BE2C (cell line): Measurements from ENCODE around the gene CNTLN.

Experiments used
- DNase-seq: peaks from one replicate; pipeline ENCODE4 v3.0.0-alpha.2; 2020
- H3K27me3 ChIP-seq: fragments of 250-450 bp; sonication (Bioruptor Pico); 2 replicates; pipeline ENCODE4 v1.5.1; 2020; ENCODE audit warnings: mild to moderate bottlenecking
- H3K36me3 ChIP-seq: fragments of 250-450 bp; sonication (Bioruptor Pico); 2 replicates; pipeline ENCODE4 v1.5.1; 2020; ENCODE audit warnings: mild to moderate bottlenecking
- H3K4me1 ChIP-seq: fragments of 250-450 bp; sonication (Bioruptor Pico); 2 replicates; pipeline ENCODE4 v1.5.1; 2020
- H3K4me3 ChIP-seq: 2 replicates; pipeline ENCODE4 v1.5.1; 2011; ENCODE audit warnings: low read depth, low read length
- H3K9me3 ChIP-seq: fragments of 250-450 bp; sonication (Bioruptor Pico); 2 replicates; pipeline ENCODE4 v1.5.1; 2020
- TF ChIP-seq, protein P1 (sequence below): IDR thresholded peaks from 2 replicates; pipeline ENCODE4 v1.5.1; 2012; ENCODE audit warnings: mild to moderate bottlenecking, low read depth, low read length

CNTLN gene

DNA sequence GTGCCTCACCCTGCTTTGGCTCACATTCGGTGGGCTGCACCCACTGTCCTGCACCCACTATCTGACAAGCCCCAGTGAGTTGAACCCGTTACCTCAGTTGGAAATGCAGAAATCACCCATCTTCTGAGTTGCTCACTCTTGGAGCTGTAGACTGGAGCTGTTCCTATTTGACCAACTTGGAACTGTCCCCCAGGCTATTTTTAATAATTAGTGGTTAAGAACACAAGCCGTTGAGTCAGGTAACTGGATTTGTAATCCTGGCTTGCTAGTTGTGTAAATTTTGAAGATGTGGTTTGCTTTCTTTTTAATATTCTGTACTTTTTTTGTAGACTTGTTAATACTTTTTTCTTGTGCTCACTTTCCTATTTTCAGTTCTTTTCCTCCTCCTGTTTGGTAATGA is 81.2 kb downstream of the CNTLN start:
- H3K4me3 ChIP-seq, result no peak overlapping the region
- no peak for DNase-seq

DNA sequence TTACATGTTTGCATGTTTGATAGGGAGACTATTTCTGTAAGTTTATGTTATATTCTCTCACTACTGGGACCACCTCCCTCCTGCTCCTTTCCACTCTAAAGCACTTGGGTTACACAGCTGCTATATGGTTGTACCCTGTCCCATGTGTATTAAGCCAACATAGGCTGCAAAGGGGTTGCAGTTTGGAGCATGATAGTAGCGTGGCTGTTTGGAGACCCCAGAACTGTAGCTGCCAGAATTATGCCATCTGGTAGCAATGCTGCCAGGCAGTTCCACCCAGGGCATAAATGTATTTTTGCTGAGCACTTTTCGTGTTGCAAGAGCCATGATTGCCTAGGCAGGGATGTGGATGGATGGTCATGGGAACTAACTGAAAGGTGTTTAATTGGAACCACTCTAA is 81.8 kb downstream of the CNTLN start:
- H3K9me3 ChIP-seq, result 0 out of 2 replicates have a peak, but pooled peaks cover 2% of the 10 kb centered on the region
- no peaks in the 10 kb centered on the region for H3K27me3 ChIP-seq
- no peak overlapping the region for H3K4me3 ChIP-seq
- TF ChIP-seq, protein P1, sequence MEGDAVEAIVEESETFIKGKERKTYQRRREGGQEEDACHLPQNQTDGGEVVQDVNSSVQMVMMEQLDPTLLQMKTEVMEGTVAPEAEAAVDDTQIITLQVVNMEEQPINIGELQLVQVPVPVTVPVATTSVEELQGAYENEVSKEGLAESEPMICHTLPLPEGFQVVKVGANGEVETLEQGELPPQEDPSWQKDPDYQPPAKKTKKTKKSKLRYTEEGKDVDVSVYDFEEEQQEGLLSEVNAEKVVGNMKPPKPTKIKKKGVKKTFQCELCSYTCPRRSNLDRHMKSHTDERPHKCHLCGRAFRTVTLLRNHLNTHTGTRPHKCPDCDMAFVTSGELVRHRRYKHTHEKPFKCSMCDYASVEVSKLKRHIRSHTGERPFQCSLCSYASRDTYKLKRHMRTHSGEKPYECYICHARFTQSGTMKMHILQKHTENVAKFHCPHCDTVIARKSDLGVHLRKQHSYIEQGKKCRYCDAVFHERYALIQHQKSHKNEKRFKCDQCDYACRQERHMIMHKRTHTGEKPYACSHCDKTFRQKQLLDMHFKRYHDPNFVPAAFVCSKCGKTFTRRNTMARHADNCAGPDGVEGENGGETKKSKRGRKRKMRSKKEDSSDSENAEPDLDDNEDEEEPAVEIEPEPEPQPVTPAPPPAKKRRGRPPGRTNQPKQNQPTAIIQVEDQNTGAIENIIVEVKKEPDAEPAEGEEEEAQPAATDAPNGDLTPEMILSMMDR, result no peak
- no peak for DNase-seq
- H3K36me3 ChIP-seq, result no peaks in the 10 kb centered on the region
- H3K4me1 ChIP-seq, result peaks cover 4% of the 10 kb centered on the region

More for the DNA sequence above, 81.2 kb downstream of the CNTLN start:
- Histone ChIP-seq H3K9me3 (0 out of 2 replicates have a peak, but pooled peaks cover 2% of the 10 kb centered on the region), H3K27me3 (no peaks in the 10 kb centered on the region), H3K36me3 (no peaks in the 10 kb centered on the region), H3K4me1 (peaks cover 4% of the 10 kb centered on the region)
- TF ChIP-seq, protein P1, result no peak

DNA sequence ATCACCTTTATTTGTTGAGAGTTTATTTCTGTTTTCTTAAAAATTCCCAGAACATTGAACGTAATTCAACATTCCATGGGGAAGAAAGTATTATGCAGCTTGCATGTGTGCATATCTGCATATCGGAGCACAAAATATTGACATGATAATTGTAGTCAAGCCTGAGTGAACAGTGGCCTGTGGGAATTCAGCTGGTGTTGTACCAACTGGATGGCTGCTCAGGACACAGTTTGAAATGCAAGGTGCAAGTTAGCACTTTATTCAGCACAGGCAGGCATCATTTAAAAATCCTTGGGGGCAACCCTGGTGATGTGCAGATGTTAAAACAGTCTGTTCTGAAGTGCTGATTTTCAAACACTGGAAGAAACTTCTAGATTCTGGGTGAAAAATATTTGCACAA is 82.4 kb downstream of the CNTLN start:
- Histone ChIP-seq H3K9me3 (0 out of 2 replicates have a peak, but pooled peaks cover 2% of the 10 kb centered on the region), H3K4me1 (peaks cover 4% of the 10 kb centered on the region), H3K4me3 (no peak overlapping the region), H3K27me3 (no peaks in the 10 kb centered on the region), H3K36me3 (no peaks in the 10 kb centered on the region)
- DNase-seq, result no peak
- TF ChIP-seq, protein P1, result no peak

DNA sequence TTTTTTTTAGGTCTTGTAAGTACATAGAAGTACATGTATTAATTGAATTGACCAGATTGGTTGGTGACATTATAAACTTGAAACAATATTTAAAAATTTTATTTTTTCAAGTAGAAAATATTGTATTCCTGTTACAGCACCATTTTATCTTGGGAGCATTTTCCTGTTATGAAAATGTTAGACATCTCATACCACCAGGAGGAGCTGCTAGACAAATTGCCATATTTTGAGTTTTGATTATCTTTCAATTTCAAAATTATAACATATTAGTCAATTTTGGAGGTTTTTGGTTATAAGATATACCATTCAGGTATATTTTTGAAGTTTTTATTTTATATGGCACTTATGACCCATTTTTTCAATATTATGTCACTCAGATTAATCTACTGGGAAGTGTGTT is 84.4 kb downstream of the CNTLN start:
- Histone ChIP-seq H3K4me1 (peaks cover 4% of the 10 kb centered on the region), H3K4me3 (no peak overlapping the region), H3K27me3 (no peaks in the 10 kb centered on the region), H3K36me3 (no peaks in the 10 kb centered on the region), H3K9me3 (0 out of 2 replicates have a peak, but pooled peaks cover 2% of the 10 kb centered on the region)
- DNase-seq, result no peak
- TF ChIP-seq, protein P1, result peak; percentile 51

DNA sequence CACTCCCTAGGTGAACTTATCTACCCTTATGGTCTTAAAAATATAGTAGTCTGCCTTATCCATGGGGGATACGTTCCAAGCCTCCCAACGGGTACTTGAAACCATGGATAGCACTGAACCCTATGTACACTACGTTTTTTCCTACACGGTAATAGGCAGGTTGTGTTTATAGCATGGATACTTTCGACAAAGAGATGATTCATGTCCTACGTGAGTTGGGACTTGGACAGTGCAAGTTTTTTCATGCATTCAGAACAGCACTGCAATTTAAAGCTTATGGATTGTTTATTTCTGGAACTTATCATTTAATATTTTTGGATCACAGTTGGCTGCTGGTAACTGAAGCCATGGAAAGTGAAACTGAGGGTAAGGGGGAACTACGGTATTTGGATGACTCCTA is 88.1 kb downstream of the CNTLN start:
- H3K4me3 ChIP-seq, result no peak overlapping the region
- H3K9me3 ChIP-seq, result 0 out of 2 replicates have a peak, but pooled peaks cover 2% of the 10 kb centered on the region
- TF ChIP-seq, protein P1, result no peak
- no peaks in the 10 kb centered on the region for H3K4me1 ChIP-seq
- DNase-seq, result no peak
- H3K27me3 ChIP-seq, result no peaks in the 10 kb centered on the region
- no peaks in the 10 kb centered on the region for H3K36me3 ChIP-seq

DNA sequence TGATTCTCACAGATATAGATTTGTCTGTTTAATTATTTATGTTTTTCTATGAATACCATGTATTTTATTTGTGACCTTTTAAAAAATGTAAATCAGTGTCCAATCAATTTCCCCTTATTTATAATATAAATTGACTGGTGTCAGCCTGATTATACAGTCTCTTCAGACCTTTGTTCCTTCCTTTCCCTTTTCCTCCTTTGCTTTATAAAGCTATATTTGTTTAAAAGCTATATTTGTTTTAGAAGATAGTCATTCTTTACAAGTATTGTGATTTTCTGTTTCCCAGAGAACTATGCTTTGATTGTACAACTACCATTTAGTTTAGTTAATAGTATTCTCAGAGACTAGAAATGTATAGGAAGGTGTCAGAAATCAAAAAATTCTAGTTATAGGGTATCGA is 90.6 kb downstream of the CNTLN start:
- Histone ChIP-seq H3K4me1 (no peaks in the 10 kb centered on the region), H3K4me3 (no peak overlapping the region), H3K36me3 (no peaks in the 10 kb centered on the region), H3K27me3 (no peaks in the 10 kb centered on the region), H3K9me3 (no peaks in the 10 kb centered on the region)
- no peak for DNase-seq
- TF ChIP-seq, protein P1, result no peak
